WTC11 (cell line): ENCODE data around the gene TATDN3. TPM values are rescaled to one million over a fixed set of nuclear protein-coding genes. Genes with fewer than 3 reads are reported as not detected.
A peak's percentile ranks its signal among the peaks of the same experiment; 100 is the strongest.

Experiments
- ATAC-seq: fragments of 200-7000 bp; cut with Tn5 transposase; 2 replicates; pipeline ENCODE4 v1.10.0; 2021; ENCODE audit warnings: mild to moderate bottlenecking, moderate library complexity
- Bru-seq: library from RNA; stranded (reverse); fragments of 400-500 nt; gene quantifications from one replicate; lab custom pipeline; 2021; lab: Mats Ljungman, UMichigan
- CTCF ChIA-PET: fragments of 300-600 bp; sonication (Branson Sonifier 250); formaldehyde crosslinking; loops from one replicate; lab custom pipeline; 2021; ENCODE audit warnings: antibody characterized with exemption; lab: Charles Lee
- POLR2A ChIA-PET: fragments of 350-600 bp; sonication (Branson Sonifier 250); formaldehyde crosslinking; loops from one replicate; lab custom pipeline; 2021; ENCODE audit warnings: antibody characterized with exemption; lab: Charles Lee
- DNase-seq: peaks from one replicate; pipeline ENCODE4 v3.0.0; 2021; ENCODE audit warnings: low spot score
- H3K27ac Mint-ChIP-seq: 2 replicates; pipeline ENCODE4 v1.8.0; 2021; ENCODE audit warnings: mixed read lengths
- H3K27me3 Mint-ChIP-seq: 2 replicates; pipeline ENCODE4 v1.8.0; 2021; ENCODE audit warnings: low read depth, mild to moderate bottlenecking, moderate library complexity, mixed read lengths
- H3K36me3 Mint-ChIP-seq: 2 replicates; pipeline ENCODE4 v1.8.0; 2021; ENCODE audit warnings: mixed read lengths
- H3K4me1 Mint-ChIP-seq: 2 replicates; pipeline ENCODE4 v1.8.0; 2022; ENCODE audit warnings: mixed read lengths
- H3K4me3 Mint-ChIP-seq: 2 replicates; pipeline ENCODE4 v1.8.0; 2021; ENCODE audit warnings: mild to moderate bottlenecking, moderate library complexity, mixed read lengths
- H3K9me3 Mint-ChIP-seq: 2 replicates; pipeline ENCODE4 v1.8.0; 2021; ENCODE audit warnings: mixed read lengths
- E2F5 ChIP-seq: sonication (generic); formaldehyde crosslinking; IDR thresholded peaks from 2 replicates; pipeline ENCODE4 v1.8.1; 2022; ENCODE audit warnings: mild to moderate bottlenecking, moderate library complexity, missing genetic modification reagents
- ETV6 ChIP-seq: sonication (generic); formaldehyde crosslinking; IDR thresholded peaks from 2 replicates; pipeline ENCODE4 v1.8.1; 2022; ENCODE audit warnings: mild to moderate bottlenecking, missing genetic modification reagents
- FOXP1 ChIP-seq: sonication (generic); formaldehyde crosslinking; IDR thresholded peaks from 2 replicates; pipeline ENCODE4 v1.8.0; 2022; ENCODE audit warnings: missing genetic modification reagents, mild to moderate bottlenecking, moderate library complexity, borderline replicate concordance
- HMGA2 ChIP-seq: fragments of 250-450 bp; sonication (Bioruptor Pico); IDR thresholded peaks from 2 replicates; pipeline ENCODE4 v1.4.0; 2021; ENCODE audit warnings: mild to moderate bottlenecking, moderate library complexity
- JAZF1 ChIP-seq: fragments of 250-450 bp; sonication (Bioruptor Pico); IDR thresholded peaks from 2 replicates; pipeline ENCODE4 v1.9.0; 2021; ENCODE audit warnings: moderate library complexity, mild to moderate bottlenecking, inconsistent platforms
- MYBL2 ChIP-seq: sonication (generic); formaldehyde crosslinking; IDR thresholded peaks from 2 replicates; pipeline ENCODE4 v1.8.1; 2023; ENCODE audit warnings: mild to moderate bottlenecking, moderate library complexity, missing genetic modification reagents
- OVOL2 ChIP-seq: fragments of 250-450 bp; sonication (Bioruptor Pico); IDR thresholded peaks from 2 replicates; pipeline ENCODE4 v1.9.0; 2021; ENCODE audit warnings: mild to moderate bottlenecking, borderline replicate concordance
- PRDM15 ChIP-seq: sonication (generic); formaldehyde crosslinking; IDR thresholded peaks from 2 replicates; pipeline ENCODE4 v1.8.0; 2022; ENCODE audit warnings: missing genetic modification reagents
- PREB ChIP-seq: sonication (generic); formaldehyde crosslinking; IDR thresholded peaks from 2 replicates; pipeline ENCODE4 v1.8.1; 2022; ENCODE audit warnings: mild to moderate bottlenecking, missing genetic modification reagents, moderate library complexity, borderline replicate concordance
- SMAD3 ChIP-seq: sonication (generic); formaldehyde crosslinking; IDR thresholded peaks from 2 replicates; pipeline ENCODE4 v1.8.0; 2022; ENCODE audit warnings: missing genetic modification reagents, mild to moderate bottlenecking, borderline replicate concordance
- SP1 ChIP-seq: sonication (generic); formaldehyde crosslinking; conservative IDR thresholded peaks from 2 replicates; pipeline ENCODE4 v1.8.1; 2022; ENCODE audit warnings: missing genetic modification reagents
- TEAD1 ChIP-seq: sonication (generic); formaldehyde crosslinking; IDR thresholded peaks from 2 replicates; pipeline ENCODE4 v1.8.0; 2022; ENCODE audit warnings: mild to moderate bottlenecking, missing genetic modification reagents
- USF1 ChIP-seq: sonication (generic); formaldehyde crosslinking; IDR thresholded peaks from 2 replicates; pipeline ENCODE4 v1.8.0; 2022; ENCODE audit warnings: mild to moderate bottlenecking, missing genetic modification reagents
- ZNF232 ChIP-seq: sonication (generic); formaldehyde crosslinking; IDR thresholded peaks from 2 replicates; pipeline ENCODE4 v1.8.0; 2022; ENCODE audit warnings: mild to moderate bottlenecking, missing genetic modification reagents
- ZNF423 ChIP-seq: fragments of 250-450 bp; sonication (Bioruptor Pico); IDR thresholded peaks from 2 replicates; pipeline ENCODE4 v2.1.2; 2022; ENCODE audit warnings: mild to moderate bottlenecking, moderate library complexity
- long read RNA-seq, 3 experiments: library from RNA in 1 of 3; library from capped mRNA in 1 of 3; library from polyadenylated mRNA in 1 of 3; unstranded in 2 of 3; stranded (forward) in 1 of 3; transcript quantifications; one replicate each; pipeline ENCODE4 v2.0.0, GENCODE V29; 2021
- total RNA-seq: library from RNA; stranded (reverse); gene quantifications from 3 replicates; pipeline ENCODE4 v1.2.3, GENCODE V29; 2021
- TF ChIP-seq, protein P1 (sequence below): sonication (generic); formaldehyde crosslinking; IDR thresholded peaks from 2 replicates; pipeline ENCODE4 v1.8.1; 2023; ENCODE audit warnings: mild to moderate bottlenecking, missing genetic modification reagents, borderline replicate concordance
- TF ChIP-seq, protein P2 (sequence below): sonication (generic); formaldehyde crosslinking; IDR thresholded peaks from 2 replicates; pipeline ENCODE4 v1.8.0; 2022; ENCODE audit warnings: mild to moderate bottlenecking, missing genetic modification reagents
- TF ChIP-seq, protein P3 (sequence below): sonication (generic); formaldehyde crosslinking; IDR thresholded peaks from 2 replicates; pipeline ENCODE4 v1.8.1; 2023; ENCODE audit warnings: mild to moderate bottlenecking, missing genetic modification reagents
- TF ChIP-seq, protein P4 (sequence below): sonication (generic); formaldehyde crosslinking; IDR thresholded peaks from 2 replicates; pipeline ENCODE4 v1.8.1; 2023; ENCODE audit warnings: mild to moderate bottlenecking, moderate library complexity, missing genetic modification reagents

Gene TATDN3
- total RNA-seq = 19.3 to 21.5 TPM (median 20.9 TPM) in 3 replicates
- percentile 73 among the genes with signal in this experiment for Bru-seq, nascent RNA
- long read RNA-seq, experiment 1, transcript TATDN3-201 (10 exons, 2,321 nt) = minor isoform, 33 of 120 reads
- long read RNA-seq, experiment 1, transcript TATDN3-214 (10 exons, 1,381 nt) = minor isoform, 11 of 120 reads
- long read RNA-seq, experiment 1, transcript TATDN3-202 (10 exons, 2,389 nt) = major isoform, 55 of 120 reads
- long read RNA-seq, experiment 1, partial matches to known transcripts = 6 of 120 reads
- long read RNA-seq, experiment 1, other reads (novel, unspliced or antisense) = 9 of 120 reads
- long read RNA-seq, experiment 2, transcript TATDN3-201 (10 exons, 2,321 nt) = major isoform, 6 of 26 reads
- long read RNA-seq, experiment 2, partial matches to known transcripts = 5 of 26 reads
- long read RNA-seq, experiment 2, other reads (novel, unspliced or antisense) = 8 of 26 reads
- long read RNA-seq, experiment 3, transcript TATDN3-201 (10 exons, 2,321 nt) = minor isoform, 8 of 29 reads
- long read RNA-seq, experiment 3, transcript TATDN3-202 (10 exons, 2,389 nt) = major isoform, 9 of 29 reads
- long read RNA-seq, experiment 3, partial matches to known transcripts = 1 of 29 reads
- long read RNA-seq, experiment 3, other reads (novel, unspliced or antisense) = 7 of 29 reads

GRCh38 chr1:212791676-212792395 is at the start of gene TATDN3, which contains the start of gene NSL1:
Gene TATDN3, plus strand, starts transcription at chr1:212791894. Its CDS starts 28 bp downstream, at chr1:212791922.
Gene NSL1, minus strand, starts transcription at chr1:212791777. Its CDS starts 14 bp downstream, at chr1:212791763.
- peaks cover 28% of the 10 kb centered on the region for H3K4me1 Mint-ChIP-seq
- no peaks in the 10 kb centered on the region for H3K9me3 Mint-ChIP-seq
- H3K27me3 Mint-ChIP-seq = no peaks in the 10 kb centered on the region
- DNase-seq (peak; percentile 96), ATAC-seq (peak; percentile 93)
- CTCF ChIA-PET = interaction anchor here (0.7 to 1.8 kb wide), 5 partner anchors 23 to 1760 kb away, joined by 3 to 8 read pairs (median 4); partner anchors contain the start of genes ATF3 and PTPN14
- H3K36me3 Mint-ChIP-seq = peaks cover 25% of the 10 kb centered on the region
- POLR2A ChIA-PET = interaction anchor here (0.6 to 1.7 kb wide), 5 partner anchors 48 to 271 kb away, joined by 3 to 5 read pairs (median 4); partner anchors contain the start of gene FLVCR1
- H3K27ac Mint-ChIP-seq = peak within 1 kb of the TSS; percentile 99
- H3K4me3 Mint-ChIP-seq = peak within 1 kb of the TSS; percentile 100
- TF ChIP-seq OVOL2 (CRISPR knock-in tag) (no peak), PRDM15 (CRISPR knock-in tag) (0 out of 2 replicates have a peak, but pooled peaks have one; percentile 14), ETV6 (CRISPR knock-in tag) (peak; percentile 97), E2F5 (CRISPR knock-in tag) (no peak), FOXP1 (CRISPR knock-in tag) (peak; percentile 88), ZNF423 (CRISPR knock-in tag) (no peak), TEAD1 (CRISPR knock-in tag) (peak; percentile 93), USF1 (CRISPR knock-in tag) (peak; percentile 34; the same call in 1 of the 2 replicates), HMGA2 (CRISPR knock-in tag) (0 out of 2 replicates have a peak, but pooled peaks have one; percentile 2), SP1 (CRISPR knock-in tag) (peak; percentile 98), ZNF232 (CRISPR knock-in tag) (peak; percentile 79; the same call in 1 of the 2 replicates), SMAD3 (peak; percentile 51; the same call in 1 of the 2 replicates), PREB (CRISPR knock-in tag) (0 out of 2 replicates have a peak, but pooled peaks have one; percentile 25), JAZF1 (CRISPR knock-in tag) (no peak), MYBL2 (CRISPR knock-in tag) (peak; percentile 91)
- TF ChIP-seq, protein P1, sequence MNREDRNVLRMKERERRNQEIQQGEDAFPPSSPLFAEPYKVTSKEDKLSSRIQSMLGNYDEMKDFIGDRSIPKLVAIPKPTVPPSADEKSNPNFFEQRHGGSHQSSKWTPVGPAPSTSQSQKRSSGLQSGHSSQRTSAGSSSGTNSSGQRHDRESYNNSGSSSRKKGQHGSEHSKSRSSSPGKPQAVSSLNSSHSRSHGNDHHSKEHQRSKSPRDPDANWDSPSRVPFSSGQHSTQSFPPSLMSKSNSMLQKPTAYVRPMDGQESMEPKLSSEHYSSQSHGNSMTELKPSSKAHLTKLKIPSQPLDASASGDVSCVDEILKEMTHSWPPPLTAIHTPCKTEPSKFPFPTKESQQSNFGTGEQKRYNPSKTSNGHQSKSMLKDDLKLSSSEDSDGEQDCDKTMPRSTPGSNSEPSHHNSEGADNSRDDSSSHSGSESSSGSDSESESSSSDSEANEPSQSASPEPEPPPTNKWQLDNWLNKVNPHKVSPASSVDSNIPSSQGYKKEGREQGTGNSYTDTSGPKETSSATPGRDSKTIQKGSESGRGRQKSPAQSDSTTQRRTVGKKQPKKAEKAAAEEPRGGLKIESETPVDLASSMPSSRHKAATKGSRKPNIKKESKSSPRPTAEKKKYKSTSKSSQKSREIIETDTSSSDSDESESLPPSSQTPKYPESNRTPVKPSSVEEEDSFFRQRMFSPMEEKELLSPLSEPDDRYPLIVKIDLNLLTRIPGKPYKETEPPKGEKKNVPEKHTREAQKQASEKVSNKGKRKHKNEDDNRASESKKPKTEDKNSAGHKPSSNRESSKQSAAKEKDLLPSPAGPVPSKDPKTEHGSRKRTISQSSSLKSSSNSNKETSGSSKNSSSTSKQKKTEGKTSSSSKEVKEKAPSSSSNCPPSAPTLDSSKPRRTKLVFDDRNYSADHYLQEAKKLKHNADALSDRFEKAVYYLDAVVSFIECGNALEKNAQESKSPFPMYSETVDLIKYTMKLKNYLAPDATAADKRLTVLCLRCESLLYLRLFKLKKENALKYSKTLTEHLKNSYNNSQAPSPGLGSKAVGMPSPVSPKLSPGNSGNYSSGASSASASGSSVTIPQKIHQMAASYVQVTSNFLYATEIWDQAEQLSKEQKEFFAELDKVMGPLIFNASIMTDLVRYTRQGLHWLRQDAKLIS (CRISPR knock-in tag) = peak; percentile 82; the same call in 1 of the 2 replicates
- TF ChIP-seq, protein P2, sequence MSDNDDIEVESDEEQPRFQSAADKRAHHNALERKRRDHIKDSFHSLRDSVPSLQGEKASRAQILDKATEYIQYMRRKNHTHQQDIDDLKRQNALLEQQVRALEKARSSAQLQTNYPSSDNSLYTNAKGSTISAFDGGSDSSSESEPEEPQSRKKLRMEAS (CRISPR knock-in tag) = peak; percentile 82; the same call in 1 of the 2 replicates
- TF ChIP-seq, protein P3, sequence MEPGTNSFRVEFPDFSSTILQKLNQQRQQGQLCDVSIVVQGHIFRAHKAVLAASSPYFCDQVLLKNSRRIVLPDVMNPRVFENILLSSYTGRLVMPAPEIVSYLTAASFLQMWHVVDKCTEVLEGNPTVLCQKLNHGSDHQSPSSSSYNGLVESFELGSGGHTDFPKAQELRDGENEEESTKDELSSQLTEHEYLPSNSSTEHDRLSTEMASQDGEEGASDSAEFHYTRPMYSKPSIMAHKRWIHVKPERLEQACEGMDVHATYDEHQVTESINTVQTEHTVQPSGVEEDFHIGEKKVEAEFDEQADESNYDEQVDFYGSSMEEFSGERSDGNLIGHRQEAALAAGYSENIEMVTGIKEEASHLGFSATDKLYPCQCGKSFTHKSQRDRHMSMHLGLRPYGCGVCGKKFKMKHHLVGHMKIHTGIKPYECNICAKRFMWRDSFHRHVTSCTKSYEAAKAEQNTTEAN (CRISPR knock-in tag) = peak; percentile 82; the same call in 1 of the 2 replicates
- TF ChIP-seq, protein P4, sequence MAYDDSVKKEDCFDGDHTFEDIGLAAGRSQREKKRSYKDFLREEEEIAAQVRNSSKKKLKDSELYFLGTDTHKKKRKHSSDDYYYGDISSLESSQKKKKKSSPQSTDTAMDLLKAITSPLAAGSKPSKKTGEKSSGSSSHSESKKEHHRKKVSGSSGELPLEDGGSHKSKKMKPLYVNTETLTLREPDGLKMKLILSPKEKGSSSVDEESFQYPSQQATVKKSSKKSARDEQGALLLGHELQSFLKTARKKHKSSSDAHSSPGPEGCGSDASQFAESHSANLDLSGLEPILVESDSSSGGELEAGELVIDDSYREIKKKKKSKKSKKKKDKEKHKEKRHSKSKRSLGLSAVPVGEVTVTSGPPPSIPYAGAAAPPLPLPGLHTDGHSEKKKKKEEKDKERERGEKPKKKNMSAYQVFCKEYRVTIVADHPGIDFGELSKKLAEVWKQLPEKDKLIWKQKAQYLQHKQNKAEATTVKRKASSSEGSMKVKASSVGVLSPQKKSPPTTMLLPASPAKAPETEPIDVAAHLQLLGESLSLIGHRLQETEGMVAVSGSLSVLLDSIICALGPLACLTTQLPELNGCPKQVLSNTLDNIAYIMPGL (CRISPR knock-in tag) = peak; percentile 95
